ENCODE results near the gene WFDC10A.

DNA sequence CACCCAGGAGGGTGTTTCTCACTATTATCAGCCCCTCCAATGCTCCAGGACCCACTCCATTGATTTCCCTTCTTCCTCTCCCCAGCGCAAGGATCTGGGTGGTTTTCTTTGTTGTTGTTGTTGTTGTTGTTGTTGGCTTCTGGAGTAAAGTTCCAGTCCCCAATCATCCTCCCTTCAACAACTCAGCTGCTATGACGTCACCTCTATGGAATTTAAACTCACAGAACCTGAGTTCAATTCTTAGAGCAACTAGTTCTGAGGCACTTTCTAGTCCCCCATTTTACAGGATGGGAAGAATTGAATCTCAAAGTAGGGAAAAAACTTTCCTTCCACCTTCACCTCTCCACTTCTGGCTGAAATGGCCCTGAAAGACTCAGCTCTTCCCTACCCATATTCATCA is 40.7 kb upstream of the WFDC10A start:
- TF ChIP-seq POLR2AphosphoS5 (IDR thresholded peaks at IDR 0.05; ENCODE audit: low read depth, low read length) = no peak
- no peak for TF ChIP-seq REST (IDR thresholded peaks at IDR 0.05; ENCODE audit: insufficient read depth in 1 of 2, low read depth in 2 of 2, low read length in 2 of 2)
